H1 (cell line): ENCODE results near the gene LCE2B. TPM values are rescaled to one million over a fixed set of nuclear protein-coding genes. Genes with fewer than 3 reads are reported as not detected.

Experiments used
- CTCF ChIA-PET: fragments of 300-600 bp; sonication (Branson Sonifier 250); formaldehyde crosslinking; loops from one replicate; lab custom pipeline; 2021; ENCODE audit not compliant: partially characterized antibody; lab: Charles Lee
- POLR2A ChIA-PET: fragments of 300-600 bp; sonication (Branson Sonifier 250); formaldehyde crosslinking; loops from one replicate; lab custom pipeline; 2021; ENCODE audit warnings: inconsistent platforms; ENCODE audit not compliant: partially characterized antibody; lab: Charles Lee
- DNase-seq, 2 experiments: peaks; one replicate each; pipeline versions ENCODE4 v3.0.0 to v3.0.0-alpha.2; 2010 to 2022; ENCODE audit warnings: low spot score in 2 of 2, low read depth in 1 of 2, mixed read lengths in 1 of 2
- FAIRE-seq: peaks from 2 replicates; lab custom pipeline; 2011; peaks lifted over from hg19 to GRCh38; lab: Jason Lieb, UNC
- H2AFZ ChIP-seq: 2 replicates; pipeline ENCODE4 v1.8.1; 2012; ENCODE audit warnings: low read length, inconsistent platforms
- H2AK5ac ChIP-seq: 2 replicates; pipeline ENCODE4 v1.6.1; 2013; ENCODE audit warnings: low read depth, low read length
- H2BK120ac ChIP-seq: replicated peaks from 2 replicates; pipeline ENCODE3; 2013; ENCODE audit warnings: low read depth, low read length, inconsistent platforms
- H2BK12ac ChIP-seq: 2 replicates; pipeline ENCODE4 v1.6.1; 2013; ENCODE audit warnings: low read depth, low read length
- H2BK15ac ChIP-seq: 2 replicates; pipeline ENCODE4 v1.6.1; 2013; ENCODE audit warnings: low read length
- H2BK20ac ChIP-seq: 2 replicates; pipeline ENCODE4 v1.6.1; 2013; ENCODE audit warnings: low read length
- H2BK5ac ChIP-seq: 2 replicates; pipeline ENCODE4 v1.6.1; 2013; ENCODE audit warnings: low read depth, low read length
- H3K14ac ChIP-seq: 2 replicates; pipeline ENCODE4 v1.6.1; 2013; ENCODE audit warnings: inconsistent platforms; ENCODE audit not compliant: insufficient read length
- H3K18ac ChIP-seq: 2 replicates; pipeline ENCODE4 v1.6.1; 2013; ENCODE audit warnings: low read length; ENCODE audit errors: extremely low read depth
- H3K23ac ChIP-seq: 2 replicates; pipeline ENCODE4 v1.6.1; 2013; ENCODE audit warnings: inconsistent platforms; ENCODE audit not compliant: insufficient read length
- H3K23me2 ChIP-seq: 2 replicates; pipeline ENCODE4 v1.6.1; 2013; ENCODE audit warnings: low read depth, low read length
- H3K27ac ChIP-seq: 2 replicates; pipeline ENCODE4 v1.6.1; 2011; ENCODE audit warnings: low read depth, low read length, inconsistent platforms
- H3K27me3 ChIP-seq, 4 experiments: replicated peaks in 1 of 4; 1 replicate in 1 of 4; 2 replicates in 3 of 4; pipeline versions ENCODE4 v1.6.1 to v1.8.1; 2011 to 2013; ENCODE audit warnings: low read length in 3 of 4, mild to moderate bottlenecking in 3 of 4, inconsistent platforms in 2 of 4, mixed read lengths in 2 of 4, moderate library complexity in 1 of 4; ENCODE audit not compliant: control insufficient read depth in 3 of 4, insufficient read depth in 3 of 4; ENCODE audit errors: extremely low read depth in 1 of 4
- H3K36me3 ChIP-seq, 4 experiments: 2 replicates each; pipeline versions ENCODE4 v1.6.1 to v1.8.1; 2011 to 2013; ENCODE audit warnings: mild to moderate bottlenecking in 4 of 4, low read length in 3 of 4, moderate library complexity in 2 of 4, control low read depth in 1 of 4, inconsistent platforms in 1 of 4; ENCODE audit not compliant: insufficient read depth in 4 of 4, control insufficient read depth in 2 of 4
- H3K4ac ChIP-seq: replicated peaks from 2 replicates; pipeline ENCODE3; 2013; ENCODE audit warnings: low read length, low read depth, mixed read lengths, inconsistent platforms; ENCODE audit not compliant: insufficient read length
- H3K4me1 ChIP-seq, 4 experiments: replicated peaks in 1 of 4; 1 replicate in 1 of 4; 2 replicates in 3 of 4; pipeline versions ENCODE4 v1.6.1 to v1.8.1; 2011 to 2013; ENCODE audit warnings: low read length in 3 of 4, inconsistent platforms in 2 of 4, mixed read lengths in 1 of 4; ENCODE audit not compliant: insufficient read depth in 4 of 4, control insufficient read depth in 3 of 4
- H3K4me2 ChIP-seq, 2 experiments: 2 replicates each; pipeline versions ENCODE4 v1.6.1 to v1.8.1; 2011 to 2013; ENCODE audit warnings: low read depth in 2 of 2, low read length in 2 of 2, control low read depth in 1 of 2, inconsistent platforms in 1 of 2, mild to moderate bottlenecking in 1 of 2; ENCODE audit not compliant: insufficient read depth in 1 of 2
- H3K4me3 ChIP-seq, 4 experiments: fragments of 200-600, 300-600 bp in 1 of 4; sonication (generic), shearing (Covaris generic), sonication (Bioruptor Twin) in 1 of 4; 2 replicates each; pipeline versions ENCODE4 v1.5.1 to v1.8.1; 2011 to 2016; ENCODE audit warnings: low read length in 4 of 4, low read depth in 3 of 4, control low read depth in 2 of 4, inconsistent platforms in 2 of 4, mild to moderate bottlenecking in 2 of 4, mixed read lengths in 1 of 4, moderate library complexity in 1 of 4; ENCODE audit not compliant: insufficient read depth in 2 of 4; ENCODE audit errors: extremely low read depth in 1 of 4
- H3K56ac ChIP-seq: replicated peaks from 2 replicates; pipeline ENCODE3; 2013; ENCODE audit warnings: low read depth, mild to moderate bottlenecking, mixed read lengths, low read length, inconsistent platforms; ENCODE audit not compliant: insufficient read length
- H3K79me1 ChIP-seq: 2 replicates; pipeline ENCODE4 v1.6.1; 2013; ENCODE audit warnings: low read depth, low read length, control low read depth
- H3K79me2 ChIP-seq, 2 experiments: 2 replicates each; pipeline versions ENCODE4 v1.6.1 to v1.8.1; 2012 to 2013; ENCODE audit warnings: low read length in 2 of 2, mild to moderate bottlenecking in 2 of 2, inconsistent platforms in 1 of 2; ENCODE audit not compliant: insufficient read depth in 2 of 2, control insufficient read depth in 1 of 2
- H3K9ac ChIP-seq, 4 experiments: replicated peaks in 1 of 4; 1 replicate in 1 of 4; 2 replicates in 3 of 4; pipeline versions ENCODE4 v1.6.1 to v1.8.1; 2011 to 2013; ENCODE audit warnings: low read depth in 3 of 4, low read length in 3 of 4, control low read depth in 2 of 4, mild to moderate bottlenecking in 2 of 4, moderate library complexity in 2 of 4, inconsistent platforms in 1 of 4; ENCODE audit errors: extremely low read depth in 1 of 4
- H3K9me3 ChIP-seq, 2 experiments: 2 replicates each; pipeline versions ENCODE4 v1.6.1 to v1.8.1; 2012 to 2013; ENCODE audit warnings: mild to moderate bottlenecking in 2 of 2, moderate library complexity in 2 of 2, control low read depth in 1 of 2, inconsistent platforms in 1 of 2, low read depth in 1 of 2, low read length in 1 of 2, mixed read lengths in 1 of 2; ENCODE audit not compliant: insufficient read depth in 2 of 2
- H4K20me1 ChIP-seq, 2 experiments: replicated peaks in 1 of 2; 2 replicates each; pipeline versions ENCODE3 to v1.8.1; 2011 to 2013; ENCODE audit warnings: inconsistent platforms in 2 of 2, low read length in 2 of 2, mild to moderate bottlenecking in 1 of 2; ENCODE audit not compliant: insufficient read depth in 2 of 2, control insufficient read depth in 1 of 2
- H4K5ac ChIP-seq: 2 replicates; pipeline ENCODE4 v1.6.1; 2013; ENCODE audit warnings: low read length, low read depth, mixed read lengths, inconsistent platforms; ENCODE audit not compliant: insufficient read length
- H4K8ac ChIP-seq: 2 replicates; pipeline ENCODE4 v1.8.0; 2013; ENCODE audit warnings: mild to moderate bottlenecking, moderate library complexity, low read length, inconsistent platforms; ENCODE audit not compliant: insufficient read depth; ENCODE audit errors: extremely low read depth
- H4K91ac ChIP-seq: replicated peaks from 2 replicates; pipeline ENCODE3; 2013; ENCODE audit warnings: low read length, mixed read lengths, inconsistent platforms; ENCODE audit not compliant: insufficient read length
- MAX ChIP-seq: IDR thresholded peaks from 2 replicates; pipeline ENCODE4 v1.6.1; 2012; ENCODE audit warnings: inconsistent platforms
- SIX5 ChIP-seq: IDR thresholded peaks from 2 replicates; pipeline ENCODE4 v1.6.1; 2011; ENCODE audit warnings: mild to moderate bottlenecking, low read depth, low read length
- USF2 ChIP-seq: IDR thresholded peaks from 2 replicates; pipeline ENCODE4 v1.6.1; 2011; ENCODE audit warnings: low read length, improper control_type of control experiment
- WGBS, 2 experiments: shearing (Covaris generic) in 1 of 2; methylation state at CpG; one replicate each; pipeline versions ENCODE4 v1.1.6 to v1.1.7; 2013 to 2015; ENCODE audit warnings: low lambda C conversion rate in 2 of 2, mixed read lengths in 2 of 2, inconsistent platforms in 1 of 2, low coverage in 1 of 2, missing lambda C conversion rate in 1 of 2; ENCODE audit not compliant: insufficient replicate concordance in 2 of 2, insufficient coverage in 1 of 2, insufficient read length in 1 of 2; ENCODE audit errors: extremely low coverage in 1 of 2, missing lambda C conversion rate in 1 of 2; 5-methylcytosine and 5-hydroxymethylcytosine counted together
- polyA plus RNA-seq, 7 experiments: library from polyadenylated mRNA; depleted of rRNA in 3 of 7; stranded (reverse) in 5 of 7; unstranded in 2 of 7; fragments of >200 nt in 5 of 7; fragments of 200-250 nt in 2 of 7; gene quantifications; 1 replicate in 5 of 7; 2 replicates in 1 of 7; 4 replicates in 1 of 7; pipeline versions ENCODE4 v1.2.1 to v1.2.3, GENCODE V29; 2011 to 2013; ENCODE audit warnings: missing spikeins in 2 of 7, mixed read lengths in 2 of 7
- total RNA-seq: library from RNA; stranded (reverse); fragmentation: NEBNext Ultra II Directional; extraction: Animal tissue kit (Norgen Biotek cat#: 25700); gene quantifications from 2 replicates; pipeline ENCODE4 v1.2.1, GENCODE V29; 2021

The LCE2B gene
- total and polyA plus RNA-seq, 2 of the 8 experiments (the other 6 are each of a cell fraction or from before 2014, with no cell fraction given): not detected

- H2BK12ac ChIP-seq: no peak overlapping the region
- H3K4ac ChIP-seq: no peak overlapping the region
- no peak overlapping the region for H2AFZ ChIP-seq
- H4K8ac ChIP-seq: no peak overlapping the region
- H3K27me3 ChIP-seq: no peaks in the 10 kb centered on the region
- H3K9me3 ChIP-seq: peaks cover 77% of the 10 kb centered on the region in 2 experiments
- CTCF ChIA-PET: no interaction called here
- H2BK20ac ChIP-seq: no peak overlapping the region
- H3K23me2 ChIP-seq: no peaks in the 10 kb centered on the region
- no peak overlapping the region for H3K9ac ChIP-seq
- DNase-seq (no peak), FAIRE-seq (no peak)
- H2BK15ac ChIP-seq: no peak overlapping the region
- H3K79me1 ChIP-seq: no peaks in the 10 kb centered on the region
- H3K18ac ChIP-seq: no peak overlapping the region
- no peak overlapping the region for H3K4me2 ChIP-seq
- H2BK120ac ChIP-seq: no peak overlapping the region
- H2AK5ac ChIP-seq: no peak overlapping the region
- H3K79me2 ChIP-seq: no peaks in the 10 kb centered on the region
- no peaks in the 10 kb centered on the region for H3K4me1 ChIP-seq
- no peak for TF ChIP-seq SIX5
- no peak for TF ChIP-seq USF2
- no peak for TF ChIP-seq MAX
- no peak overlapping the region for H4K5ac ChIP-seq
- no peak overlapping the region for H3K4me3 ChIP-seq
- POLR2A ChIA-PET: no interaction called here
- no peaks in the 10 kb centered on the region for H4K20me1 ChIP-seq
- H3K56ac ChIP-seq: no peak overlapping the region
- WGBS, 2 experiments: 90% methylated on average over 6 of the region's 6 CpGs; no CpG with 5 or more reads in 1 of the 2 experiments
- no peak overlapping the region for H3K23ac ChIP-seq
- H4K91ac ChIP-seq: no peak overlapping the region
- no peak overlapping the region for H3K14ac ChIP-seq
- H3K27ac ChIP-seq: no peak overlapping the region
- no peaks in the 10 kb centered on the region for H3K36me3 ChIP-seq
- no peak overlapping the region for H2BK5ac ChIP-seq
These were observed 6.5 kb upstream of the LCE2B start for GRCh38 chr1:152679459-152679858.
